ENCODE measurements around the gene ERMARD.
A peak's percentile ranks its signal among the peaks of the same experiment; 100 is the strongest.

Gene ERMARD

DNA sequence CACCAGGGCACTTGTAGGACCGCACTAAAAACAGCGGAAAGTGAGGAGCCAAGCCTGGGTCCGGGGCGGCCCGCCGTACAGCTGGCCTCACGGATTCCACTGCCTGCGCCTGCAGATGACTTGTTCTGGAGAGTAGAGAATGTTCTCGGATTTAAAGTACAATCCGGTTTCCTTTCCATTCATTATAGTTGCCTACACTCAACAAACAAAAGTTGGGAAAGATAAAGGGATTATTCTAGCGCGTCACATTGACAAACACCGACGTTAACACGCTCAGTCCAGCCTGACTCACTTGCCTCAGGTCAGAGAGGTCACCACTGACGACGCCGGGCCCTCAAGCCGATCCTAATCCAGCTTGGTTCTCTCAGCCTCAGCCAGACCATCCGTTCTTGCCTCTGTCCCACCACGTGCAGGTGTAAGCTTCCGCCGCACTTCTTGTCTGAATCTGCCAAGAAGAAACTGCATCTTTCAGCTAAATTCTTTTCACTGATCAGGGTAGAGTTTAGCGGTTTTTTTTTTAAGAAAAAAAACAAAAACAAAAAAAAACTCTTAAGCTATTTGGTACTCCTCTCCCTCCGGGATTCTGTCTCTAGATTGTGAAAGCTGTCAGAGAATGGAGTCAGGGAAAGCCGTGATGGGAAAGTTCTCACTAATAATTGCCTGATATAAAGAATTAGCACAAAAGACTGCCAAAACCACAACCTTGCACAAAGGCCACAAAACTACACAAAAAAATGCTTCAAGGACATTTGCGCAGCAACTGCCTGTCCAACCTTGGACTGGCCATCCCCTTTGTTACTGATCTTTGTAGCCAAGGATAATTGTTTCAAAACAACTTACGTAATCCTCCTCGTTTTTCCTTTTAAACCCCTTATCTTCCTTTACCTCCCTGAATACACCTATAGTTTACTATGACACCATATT, 26.0 kb upstream of the ERMARD start:
- H3K27ac ChIP-seq (replicated peaks), result peak overlapping the region; percentile 81
- TF ChIP-seq REST (IDR thresholded peaks at IDR 0.05; ENCODE audit: insufficient replicate concordance, low read depth) (no peak), SPI1 (IDR thresholded peaks at IDR 0.05; ENCODE audit: borderline replicate concordance, low read depth) (no peak), POLR2AphosphoS5 (IDR thresholded peaks at IDR 0.05; ENCODE audit: low read depth) (no peak; the same call in 1 of the 2 replicates), CTCF (IDR thresholded peaks at IDR 0.05; ENCODE audit: insufficient read depth, low read length) (no peak), GABPA (IDR thresholded peaks at IDR 0.05; ENCODE audit: low read depth) (no peak)
- peak overlapping the region; percentile 61 for H3K4me3 ChIP-seq (replicated peaks; ENCODE audit: insufficient read depth, low read length)
- no peaks in the 10 kb centered on the region for H3K27me3 ChIP-seq (ENCODE audit: insufficient read depth, poor library complexity, severe bottlenecking)
- peak in 1 of 2 experiments; percentile 9 for DNase-seq (ENCODE audit: low read depth in 1 of 2, low spot score in 1 of 2)

- no peak overlapping the region for H3K27ac ChIP-seq (replicated peaks)
- TF ChIP-seq REST (IDR thresholded peaks at IDR 0.05; ENCODE audit: insufficient replicate concordance, low read depth), result no peak
- no peak for TF ChIP-seq GABPA (IDR thresholded peaks at IDR 0.05; ENCODE audit: low read depth)
- TF ChIP-seq CTCF (IDR thresholded peaks at IDR 0.05; ENCODE audit: insufficient read depth, low read length), result no peak
- TF ChIP-seq SPI1 (IDR thresholded peaks at IDR 0.05; ENCODE audit: borderline replicate concordance, low read depth), result no peak
- TF ChIP-seq POLR2AphosphoS5 (IDR thresholded peaks at IDR 0.05; ENCODE audit: low read depth), result no peak
- H3K27me3 ChIP-seq (ENCODE audit: insufficient read depth, poor library complexity, severe bottlenecking), result no peaks in the 10 kb centered on the region
- no peak overlapping the region for H3K4me3 ChIP-seq (replicated peaks; ENCODE audit: insufficient read depth, low read length)
- no peak for DNase-seq (ENCODE audit: low read depth in 1 of 2, low spot score in 1 of 2)
Observed at GRCh38 chr6:169726049-169726400, 25.4 kb upstream of the ERMARD start.

DNA sequence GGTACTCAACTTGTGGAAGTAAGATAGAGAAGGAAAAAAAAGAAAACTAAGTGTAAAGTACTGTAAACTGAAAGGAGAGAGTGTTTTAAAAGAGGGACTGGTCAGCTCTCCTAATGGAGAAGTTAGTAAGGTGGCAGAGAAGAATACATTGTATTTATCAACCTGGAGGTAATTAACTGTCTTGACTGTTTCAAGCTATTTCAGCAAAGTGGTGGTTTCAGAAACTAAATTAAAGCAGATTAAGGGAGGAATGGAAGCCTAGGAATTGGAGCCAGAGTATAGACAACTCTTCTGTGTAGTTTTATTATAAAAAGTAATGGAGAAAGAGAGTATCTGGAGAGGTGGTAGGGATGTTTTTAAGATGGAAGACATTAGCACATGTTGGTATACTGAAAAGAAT, 24.5 kb upstream of the ERMARD start:
- no peak for DNase-seq (ENCODE audit: low read depth in 1 of 2, low spot score in 1 of 2)
- H3K27ac ChIP-seq (replicated peaks), result no peak overlapping the region
- no peak overlapping the region for H3K4me3 ChIP-seq (replicated peaks; ENCODE audit: insufficient read depth, low read length)
- no peak for TF ChIP-seq REST (IDR thresholded peaks at IDR 0.05; ENCODE audit: insufficient replicate concordance, low read depth)
- no peak for TF ChIP-seq GABPA (IDR thresholded peaks at IDR 0.05; ENCODE audit: low read depth)
- TF ChIP-seq SPI1 (IDR thresholded peaks at IDR 0.05; ENCODE audit: borderline replicate concordance, low read depth), result no peak
- no peak for TF ChIP-seq CTCF (IDR thresholded peaks at IDR 0.05; ENCODE audit: insufficient read depth, low read length)
- no peak for TF ChIP-seq POLR2AphosphoS5 (IDR thresholded peaks at IDR 0.05; ENCODE audit: low read depth)
- H3K27me3 ChIP-seq (ENCODE audit: insufficient read depth, poor library complexity, severe bottlenecking), result no peaks in the 10 kb centered on the region
